Measurements from ENCODE around the gene CLDN7.
"Not testable (repeated sequence)": the region's sequence is repeated elsewhere in the genome, so short reads cannot be mapped to it uniquely, and the experiment has no call there.

The CLDN7 gene

DNA sequence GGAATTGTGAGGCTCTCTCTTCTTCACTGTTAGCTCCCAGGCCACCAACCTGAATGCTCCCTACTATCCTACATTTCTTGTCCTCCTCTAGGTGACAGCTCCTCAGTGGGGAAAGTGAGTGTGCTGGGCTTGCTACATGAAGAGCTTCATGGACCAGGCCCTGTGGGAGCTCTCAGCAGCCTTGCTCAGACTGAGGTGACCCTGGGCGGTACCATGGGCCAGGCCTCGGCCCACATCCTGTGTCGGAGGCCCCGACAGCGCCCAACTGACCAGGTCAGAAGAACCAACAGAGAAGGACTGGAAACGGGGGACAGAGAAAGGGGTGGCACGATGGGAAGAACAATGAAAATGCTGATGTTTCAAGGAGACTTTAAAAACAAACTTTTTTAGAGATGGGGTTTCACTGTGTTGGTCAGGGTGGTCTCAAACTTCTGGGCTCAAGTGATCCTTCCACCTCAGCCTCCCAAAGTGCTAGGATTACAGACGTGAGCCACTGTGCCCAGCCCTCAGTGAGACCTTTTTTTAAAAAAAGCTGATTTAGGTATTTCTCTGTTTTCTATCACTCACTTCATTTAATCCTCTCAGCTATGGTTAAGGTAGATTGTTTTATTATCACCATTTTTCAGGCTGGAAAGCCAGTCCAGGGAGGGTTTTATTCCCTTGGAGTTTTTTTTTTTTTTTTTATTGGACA lies 5.4 kb downstream of the CLDN7 start:
- DNase-seq (ENCODE audit: low read depth in 2 of 3, low spot score in 2 of 3) = no peak

DNA sequence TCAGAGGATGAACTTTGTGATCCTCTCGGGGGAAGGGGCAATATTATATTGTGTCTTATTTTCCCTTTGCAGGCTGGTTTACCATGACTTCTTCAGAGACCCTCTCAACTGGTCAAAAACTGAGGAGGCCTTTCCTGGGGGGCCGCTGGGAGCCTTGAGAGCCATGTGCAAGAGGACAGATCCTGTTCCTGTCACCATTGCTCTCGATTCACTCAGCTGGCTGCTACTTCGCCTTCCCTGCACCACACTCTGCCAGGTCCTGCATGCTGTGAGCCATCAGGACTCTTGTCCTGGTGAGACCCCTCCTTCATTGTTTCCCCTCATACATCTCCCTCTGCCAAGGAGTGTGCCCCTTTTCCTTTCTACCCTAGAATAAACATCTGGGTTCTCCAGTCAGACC lies 7.8 kb downstream of the CLDN7 start:
- DNase-seq (ENCODE audit: low read depth in 2 of 3, low spot score in 2 of 3) = no peak

DNA sequence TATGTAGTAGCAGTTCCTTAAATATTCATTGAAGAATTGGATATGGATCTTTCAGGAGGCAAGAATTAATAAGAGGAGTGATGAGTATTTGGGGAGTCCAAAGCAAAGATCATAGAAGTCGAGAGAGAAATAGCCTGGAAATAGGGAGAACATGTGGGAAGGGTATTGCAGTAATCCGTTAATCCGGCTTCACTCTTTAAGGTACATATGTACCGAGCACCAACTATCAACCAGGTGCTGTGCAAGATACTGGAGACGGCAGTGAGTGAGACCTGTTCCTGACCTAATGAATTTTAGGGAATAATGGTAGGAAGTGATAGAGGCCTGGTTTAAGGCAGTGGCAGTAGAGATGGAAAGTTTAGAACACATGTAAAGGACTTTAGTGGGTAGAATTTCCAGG lies 9.2 kb downstream of the CLDN7 start:
- no peak for DNase-seq (ENCODE audit: low read depth in 2 of 3, low spot score in 2 of 3)

DNA sequence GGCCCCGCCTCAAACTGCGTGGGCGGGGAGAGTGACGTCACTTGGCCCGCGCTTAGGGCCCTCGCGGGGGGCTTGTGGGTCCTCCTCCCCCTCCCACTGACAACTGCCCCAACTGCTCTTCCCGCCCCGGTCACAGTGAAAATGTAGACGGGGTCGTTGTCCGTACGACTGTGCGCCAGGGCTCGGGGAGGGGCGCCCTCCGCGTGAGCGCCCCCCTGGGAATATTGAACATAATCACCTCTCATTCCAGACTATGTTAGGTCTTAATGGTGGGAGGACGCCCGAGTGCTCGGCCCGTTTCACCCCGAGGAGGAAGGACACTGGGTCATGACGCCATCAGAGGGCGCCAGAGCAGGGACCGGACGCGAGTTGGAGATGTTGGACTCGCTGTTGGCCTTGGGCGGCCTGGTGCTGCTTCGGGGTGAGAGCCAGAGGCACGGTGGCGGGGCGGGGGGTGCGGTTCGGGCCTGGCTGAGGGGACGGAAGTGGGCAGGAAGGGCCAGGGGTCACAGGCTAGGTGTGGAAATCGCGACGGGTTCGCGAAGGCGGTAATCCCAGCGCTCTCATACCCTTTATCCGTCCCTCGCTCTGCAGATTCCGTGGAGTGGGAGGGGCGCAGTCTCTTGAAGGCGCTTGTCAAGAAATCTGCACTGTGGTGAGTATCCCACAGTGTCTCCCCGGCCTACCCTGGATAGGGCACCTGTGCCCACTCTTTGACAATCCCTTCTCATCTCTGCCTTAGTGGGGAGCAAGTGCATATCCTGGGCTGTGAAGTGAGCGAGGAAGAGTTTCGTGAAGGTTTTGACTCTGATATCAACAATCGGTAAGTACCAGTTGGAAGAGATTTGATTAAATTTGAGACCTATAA lies 9.9 kb downstream of the CLDN7 start, which contains the start of gene ELP5:
Gene ELP5, plus strand, starts transcription at position 40 of the 868 bp plus-strand sequence. Its CDS starts 336 bp downstream, at position 376.
- DNase-seq (ENCODE audit: low read depth in 2 of 3, low spot score in 2 of 3) = peak; percentile 93 to 100 (median 97)

DNA sequence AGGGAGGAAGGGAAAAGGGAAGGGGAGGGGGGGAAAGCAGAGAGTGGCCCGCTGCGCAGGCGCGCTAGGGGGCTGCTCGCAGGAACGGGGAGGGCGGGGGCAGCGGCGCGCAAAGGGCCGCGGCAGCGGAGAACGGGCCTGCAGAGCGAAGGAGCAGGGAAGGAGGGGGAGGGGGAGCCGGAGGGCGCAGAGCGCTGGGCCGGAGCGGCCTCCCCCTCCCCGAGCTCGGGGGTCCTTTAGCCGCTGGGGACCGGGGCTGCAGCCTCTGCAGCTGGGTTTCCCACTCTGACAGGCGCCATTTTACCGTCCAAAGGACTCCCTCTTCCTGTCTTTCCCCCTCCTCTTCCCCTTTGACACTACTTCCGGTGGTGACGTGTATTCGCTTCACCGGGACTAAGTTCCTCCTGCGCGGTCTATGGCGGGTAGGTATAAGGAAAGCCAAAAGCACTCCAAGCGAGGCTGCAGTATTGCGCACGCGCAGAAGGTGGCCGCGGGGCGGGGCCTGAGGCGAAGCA lies 10.6 kb downstream of the CLDN7 start, which contains the start of gene CTDNEP1:
Gene CTDNEP1, minus strand, starts transcription at position 74 of the 515 bp plus-strand sequence. CDS start 438 bp downstream, outside the sequence.
- peak in 1 of 3 experiments; percentile 100 for DNase-seq (ENCODE audit: low read depth in 2 of 3, low spot score in 2 of 3)

DNA sequence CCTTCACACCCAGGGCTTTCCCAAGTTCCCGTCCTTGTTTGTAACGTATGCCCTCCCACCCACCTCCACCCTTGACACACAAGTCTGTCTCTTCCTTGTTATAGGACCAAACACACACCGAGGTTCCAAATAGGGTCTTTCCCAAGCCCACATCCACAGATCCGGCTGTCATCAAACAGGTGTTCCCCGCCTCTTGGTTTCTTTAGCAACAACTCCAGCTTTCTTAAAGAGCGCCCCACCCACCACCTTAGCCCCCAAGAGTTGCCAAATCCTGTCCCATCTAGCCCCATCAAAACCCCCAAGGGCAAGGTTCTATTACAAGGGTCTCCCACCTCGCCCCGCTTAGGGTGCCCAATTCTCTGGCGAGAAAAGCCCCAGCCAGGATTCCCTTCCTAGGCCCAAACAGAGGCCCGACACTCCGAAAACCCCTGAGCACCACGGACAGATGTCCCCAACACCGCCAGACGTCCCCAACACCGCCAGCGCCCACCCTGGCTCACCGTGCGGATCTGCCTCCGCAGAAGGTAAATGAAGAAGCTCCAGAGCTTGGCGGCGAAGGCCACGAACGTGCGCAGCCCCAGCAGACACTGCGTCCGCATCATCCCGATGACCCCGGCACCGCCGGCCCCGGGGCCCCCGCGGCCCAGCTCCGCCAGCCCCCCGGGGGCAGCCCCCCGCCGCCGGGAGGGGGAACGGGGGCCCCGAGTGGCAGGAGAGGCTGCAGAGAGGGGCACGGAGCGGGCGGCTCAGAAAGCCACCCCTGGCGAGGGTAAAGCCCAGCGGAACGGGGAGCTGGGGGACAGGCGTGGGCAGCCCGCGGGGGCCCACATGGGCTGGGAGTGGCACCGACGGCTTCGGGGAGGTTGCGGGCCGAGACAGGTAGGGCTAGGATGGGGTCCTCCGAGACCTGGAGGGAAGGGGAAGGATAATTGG lies 11.3 kb downstream of the CLDN7 start:
- DNase-seq (ENCODE audit: low read depth in 2 of 3, low spot score in 2 of 3) = no peak

DNA sequence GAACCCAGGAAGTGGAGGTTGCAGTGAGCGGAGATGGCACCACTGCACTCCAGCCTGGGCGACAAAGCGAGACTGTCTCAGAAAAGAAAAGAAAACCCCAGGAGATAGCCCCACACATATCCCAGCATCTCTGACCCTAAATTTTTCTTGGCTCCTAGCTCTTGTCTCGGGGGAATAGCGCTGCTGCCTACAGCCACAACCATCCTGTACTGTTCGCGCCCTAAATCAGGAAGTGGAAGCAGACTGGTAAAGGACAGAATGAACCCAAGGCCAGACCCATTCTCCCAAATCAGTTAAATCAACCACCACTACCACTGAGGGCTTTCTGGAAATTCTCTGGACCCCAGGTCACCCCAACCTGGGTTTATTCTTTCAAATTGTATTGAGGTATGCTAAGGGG lies 12.4 kb downstream of the CLDN7 start:
- DNase-seq (ENCODE audit: low read depth in 2 of 3, low spot score in 2 of 3) = no peak

DNA sequence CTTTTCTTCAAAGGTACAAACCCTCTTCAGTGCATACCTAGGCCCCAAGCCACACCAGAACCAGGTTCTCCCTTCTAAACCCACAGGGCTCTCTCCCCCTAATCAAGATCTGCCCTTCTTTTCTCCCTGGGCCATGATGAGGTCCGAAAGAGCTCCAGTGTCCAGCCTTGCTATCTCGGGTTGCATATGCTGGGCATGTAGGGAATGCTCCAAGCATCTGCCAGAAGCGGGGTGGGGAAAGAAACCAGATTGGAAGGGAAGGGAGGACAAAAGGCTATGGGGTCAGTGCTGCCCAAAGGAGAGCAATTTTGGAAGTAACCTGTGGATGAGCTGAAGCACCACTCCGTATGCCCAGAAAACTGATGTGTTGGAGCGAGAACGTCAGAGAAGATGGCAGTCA lies 13.1 kb downstream of the CLDN7 start:
- DNase-seq (ENCODE audit: low read depth in 2 of 3, low spot score in 2 of 3) = no peak

DNA sequence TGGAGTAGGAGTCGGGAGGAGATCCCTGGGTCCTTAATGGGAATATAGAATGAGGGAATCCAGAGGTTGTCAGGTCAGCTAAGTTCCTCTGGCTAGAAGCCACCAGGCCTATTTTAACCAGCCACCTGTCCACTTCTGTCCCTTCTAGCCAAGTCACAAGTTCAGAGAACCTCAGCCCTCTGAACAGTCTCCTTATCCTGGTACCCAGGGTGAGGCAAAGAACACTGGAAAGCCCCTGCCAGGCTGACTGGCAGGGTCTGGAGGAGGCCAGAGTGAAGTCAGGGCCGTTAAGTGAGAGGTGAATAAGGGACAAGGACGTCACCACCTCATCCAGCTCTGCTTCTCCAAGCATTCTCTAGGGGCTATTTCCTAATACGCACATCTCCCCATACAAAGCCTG lies 13.5 kb downstream of the CLDN7 start:
- no peak for DNase-seq (ENCODE audit: low read depth in 2 of 3, low spot score in 2 of 3)

DNA sequence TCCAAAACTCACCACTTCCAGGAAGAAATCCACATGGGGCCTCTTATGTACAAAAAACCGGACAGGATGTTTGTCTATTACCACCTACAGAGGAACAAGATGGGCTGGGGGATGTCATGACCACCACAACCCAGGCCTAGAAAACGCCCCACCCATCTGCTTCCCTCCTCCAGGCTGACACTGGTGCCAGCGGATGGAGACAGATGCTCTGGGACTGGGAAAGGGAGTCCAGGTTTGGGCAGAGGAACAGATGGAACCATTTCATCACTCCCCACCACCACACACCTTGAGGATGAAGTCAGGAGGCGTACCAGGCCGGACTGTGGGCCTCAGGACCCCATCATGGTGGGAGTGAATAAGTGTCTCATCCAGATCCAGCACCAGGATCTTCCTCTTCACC lies 15.5 kb downstream of the CLDN7 start:
- DNase-seq (ENCODE audit: low read depth in 2 of 3, low spot score in 2 of 3) = no peak

DNA sequence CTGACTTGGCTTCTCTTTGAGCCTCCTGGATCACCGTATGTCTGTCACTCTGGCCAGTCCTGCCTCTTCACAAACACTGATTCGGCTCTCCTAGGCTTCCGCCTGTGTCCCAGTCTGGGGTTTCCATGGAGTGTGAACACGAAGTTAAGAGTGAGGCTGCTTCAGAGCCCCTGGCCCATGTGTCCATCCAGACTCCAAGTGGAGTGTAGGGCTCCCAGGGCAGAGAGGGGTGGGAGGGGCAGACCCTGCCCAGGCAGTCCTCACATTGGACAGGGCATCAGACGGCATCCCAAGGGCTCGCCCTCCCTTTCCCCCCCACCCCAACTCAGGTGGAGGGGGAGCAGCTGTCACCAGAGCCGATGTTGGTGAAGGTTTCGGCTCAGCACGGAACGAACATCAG lies 18.4 kb downstream of the CLDN7 start:
- DNase-seq (ENCODE audit: low read depth in 2 of 3, low spot score in 2 of 3) = not testable (repeated sequence)

DNA sequence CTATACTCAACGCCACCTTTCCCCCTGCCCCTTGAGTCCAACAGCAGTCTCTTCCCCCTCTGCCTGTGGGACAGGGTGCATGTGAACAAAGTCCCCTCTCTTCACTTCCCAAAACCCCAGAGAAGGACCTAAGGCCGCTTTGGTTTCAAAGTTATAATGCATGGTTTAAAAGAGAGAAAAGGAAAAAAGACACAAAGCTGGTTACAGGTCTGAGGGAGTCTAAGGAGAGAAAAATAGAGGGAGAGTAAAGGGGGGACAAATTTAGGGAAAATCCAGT lies 18.9 kb downstream of the CLDN7 start:
- no peak for DNase-seq (ENCODE audit: low read depth in 2 of 3, low spot score in 2 of 3)

DNA sequence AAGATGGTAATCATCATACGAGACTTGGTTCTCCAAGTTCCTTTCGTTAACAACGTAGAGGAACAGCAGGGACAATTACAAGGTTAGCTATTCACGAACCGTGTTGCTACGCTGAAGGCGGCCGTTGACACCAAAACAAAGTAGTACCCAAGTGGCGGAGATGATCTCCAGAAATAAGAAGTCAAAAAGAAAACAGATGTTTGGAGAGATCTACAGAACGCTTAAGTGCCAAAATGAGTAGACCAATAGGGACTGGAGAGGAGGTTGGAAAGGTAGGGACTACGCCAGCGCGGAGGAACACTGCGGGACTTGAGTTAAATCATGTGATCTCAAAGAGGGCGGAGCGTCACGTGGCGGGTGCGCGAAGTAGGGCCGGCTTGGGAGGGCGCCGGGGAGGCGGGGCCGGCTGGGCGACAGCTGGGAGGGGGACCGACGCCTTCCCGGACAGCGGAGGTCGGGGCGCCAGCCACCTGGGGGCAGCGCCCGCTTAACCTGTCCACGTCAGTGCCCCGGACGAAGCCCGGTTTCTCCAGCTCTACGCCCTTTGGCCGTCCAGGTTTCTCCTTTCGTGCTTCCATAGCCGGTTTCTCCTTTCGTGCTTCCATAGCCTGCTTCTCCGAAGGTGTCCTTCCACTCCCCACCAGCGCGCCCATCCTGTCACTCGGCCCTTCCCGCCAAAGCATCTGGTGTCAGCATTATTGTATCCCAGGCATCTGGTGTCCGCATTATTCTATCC lies 19.4 kb downstream of the CLDN7 start:
- DNase-seq (ENCODE audit: low read depth in 2 of 3, low spot score in 2 of 3) = peak; percentile 79 to 89 (median 86)

DNA sequence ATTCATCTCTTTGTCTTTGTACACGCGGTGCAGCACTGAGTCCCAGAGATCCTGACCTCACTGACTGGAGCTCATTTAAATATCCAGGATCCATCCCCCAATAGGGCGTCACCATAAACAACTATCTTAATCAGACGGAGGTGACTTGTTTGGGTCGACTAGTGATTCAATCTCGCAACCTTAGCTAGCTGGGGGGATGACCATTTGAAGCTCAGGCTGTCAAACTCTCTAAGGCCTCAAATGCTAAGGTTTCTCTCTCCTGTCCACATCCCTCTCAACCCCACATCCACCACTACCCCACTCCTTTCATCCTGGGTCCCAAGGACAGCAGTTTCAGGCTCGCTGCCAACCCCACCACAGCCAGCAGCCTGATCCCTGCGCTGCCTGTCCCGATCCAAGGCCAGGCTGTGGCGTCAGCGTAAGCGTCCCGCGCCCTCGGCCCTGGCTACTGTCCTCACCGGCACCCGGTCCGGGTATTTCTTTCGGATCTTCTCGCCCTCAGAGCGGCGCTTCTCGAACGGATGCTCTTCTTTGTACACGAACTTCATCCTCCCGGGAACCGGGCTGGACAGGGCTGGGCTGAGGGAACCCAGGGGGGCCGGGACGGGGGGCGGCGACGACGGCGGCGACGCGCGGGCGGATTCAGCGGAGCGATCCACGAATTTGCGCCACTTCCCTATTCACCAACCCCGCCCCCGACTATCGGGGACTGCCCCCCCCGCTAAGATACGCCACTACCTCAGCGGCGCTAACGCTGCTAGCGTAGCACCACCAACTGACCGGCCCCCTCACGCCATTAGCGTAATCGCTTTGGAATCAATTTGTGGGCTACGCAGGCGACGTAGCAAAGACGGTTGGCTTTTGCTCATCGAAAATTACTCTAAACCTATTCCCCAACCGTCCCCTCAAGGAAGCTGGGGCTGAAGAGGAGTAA lies 20.2 kb downstream of the CLDN7 start, which contains the start of gene GABARAP:
Gene GABARAP, minus strand, starts transcription at position 667 of the 934 bp plus-strand sequence. Its CDS starts 119 bp downstream, at position 548.
- peak; percentile 76 to 98 (median 93) for DNase-seq (ENCODE audit: low read depth in 2 of 3, low spot score in 2 of 3)

DNA sequence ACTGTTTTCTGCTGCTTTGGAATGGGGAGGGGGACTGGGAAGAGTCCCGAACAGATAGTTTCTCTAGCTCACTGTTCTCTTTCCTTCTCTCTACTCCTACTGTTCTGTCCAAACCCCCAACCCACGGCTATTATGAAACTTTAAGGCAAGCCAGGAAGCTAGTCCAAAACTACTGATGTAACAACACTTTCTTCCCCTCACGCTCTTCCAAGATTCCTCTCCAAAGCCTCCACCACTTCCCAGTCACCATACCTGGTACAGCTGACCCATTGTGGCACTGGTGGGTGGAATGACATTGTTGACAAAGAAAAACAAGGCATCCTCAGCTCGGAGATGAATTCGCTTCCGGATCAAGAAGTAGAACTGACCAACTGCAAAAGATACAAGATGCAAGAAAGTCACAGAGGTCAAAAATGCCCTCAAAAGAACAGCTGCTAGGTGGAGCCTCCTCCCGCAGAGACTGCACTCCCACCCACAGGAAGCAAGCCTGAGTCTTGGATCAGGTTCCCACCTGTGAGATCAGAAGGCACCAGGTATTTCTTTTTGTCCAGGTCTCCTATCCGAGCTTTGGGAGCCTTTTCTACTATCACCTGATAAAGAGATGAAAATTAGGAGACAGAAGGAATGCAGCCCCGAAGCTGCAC lies 21.1 kb downstream of the CLDN7 start:
- DNase-seq (ENCODE audit: low read depth in 2 of 3, low spot score in 2 of 3) = no peak

DNA sequence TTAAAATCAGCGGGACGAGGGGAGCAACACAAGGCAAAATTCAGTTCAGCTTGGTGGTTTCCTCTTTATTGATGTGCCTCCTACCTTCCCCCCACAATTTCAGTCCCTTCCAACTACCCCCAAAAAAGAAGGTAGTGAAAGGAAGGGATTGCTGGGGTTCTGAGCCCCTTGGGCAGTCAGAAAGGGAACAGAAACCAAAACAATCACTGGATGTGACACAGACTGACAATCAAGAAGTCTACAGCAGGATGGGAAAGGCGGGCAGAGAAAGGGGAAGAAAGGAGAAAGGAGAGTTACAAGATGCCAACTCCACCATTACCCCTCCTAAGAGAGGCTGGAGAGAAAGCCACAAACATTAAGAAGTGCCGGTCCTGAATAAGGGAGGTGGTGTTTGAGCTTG lies 21.9 kb downstream of the CLDN7 start:
- no peak for DNase-seq (ENCODE audit: low read depth in 2 of 3, low spot score in 2 of 3)

DNA sequence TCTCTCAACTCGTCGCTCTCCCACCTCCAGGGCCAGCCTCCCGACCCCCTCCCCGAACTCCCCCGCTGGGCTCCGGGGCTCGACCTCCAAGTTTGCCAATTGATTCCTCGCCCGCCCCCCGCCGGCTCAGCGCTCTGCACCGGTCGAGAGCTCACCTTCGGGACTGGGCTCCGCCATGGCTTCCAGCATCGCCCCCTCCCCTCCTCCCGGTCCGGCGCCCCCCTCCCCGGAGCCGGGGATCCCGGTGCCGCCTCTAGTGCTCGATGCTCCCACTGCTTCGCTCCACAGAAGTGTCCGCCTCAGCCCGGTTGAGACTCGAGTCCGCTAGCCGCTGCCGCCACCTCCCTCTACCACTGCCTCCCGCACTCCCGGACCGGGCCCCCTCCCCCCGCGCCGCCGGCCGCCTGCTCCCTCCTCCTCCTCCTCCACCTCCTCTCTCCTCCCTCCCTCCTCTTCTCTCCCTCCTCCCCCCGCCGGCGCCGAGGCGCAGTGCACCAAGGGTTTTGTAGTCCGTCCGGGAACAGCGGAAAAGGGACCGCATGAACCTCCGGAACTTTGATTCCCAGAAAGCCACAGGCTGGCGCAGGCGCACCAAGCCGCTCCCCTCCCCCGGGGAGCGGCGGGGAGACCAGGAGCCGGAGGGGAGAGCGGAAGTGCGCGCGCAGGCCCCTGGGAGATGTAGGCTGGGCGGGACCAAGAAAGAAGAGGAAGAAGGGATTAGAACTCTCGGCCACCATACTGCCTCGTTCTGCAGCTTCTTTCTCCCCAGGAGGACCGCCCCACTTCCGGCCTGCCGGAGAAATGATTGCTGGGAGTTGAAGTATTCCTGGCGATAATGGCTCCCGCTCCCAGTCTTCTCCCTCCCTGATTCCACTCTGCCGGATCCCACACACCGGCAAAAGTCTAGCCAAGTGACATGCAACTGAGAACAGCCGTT lies 22.9 kb downstream of the CLDN7 start, which contains the start of gene PHF23:
Gene PHF23, minus strand, starts transcription at position 367 of the 937 bp plus-strand sequence. Its CDS starts 178 bp downstream, at position 189.
- DNase-seq (ENCODE audit: low read depth in 2 of 3, low spot score in 2 of 3) = peak; percentile 83 to 97 (median 92)

Measured in activated CD8-positive, alpha-beta memory T cell treated with anti-CD3 and anti-CD28 coated beads for 48 hours (primary cell).